Right ventricle myocardium superior (tissue), 1 donor: Measurements from ENCODE around the gene SKI. TPM values are rescaled to one million over a fixed set of nuclear protein-coding genes. Genes with fewer than 3 reads are reported as not detected.
"Not testable (repeated sequence)": the region's sequence is repeated elsewhere in the genome, so short reads cannot be mapped to it uniquely, and the experiment has no call there.

Experiments used
- ATAC-seq: fragments of 200-7000 bp; cut with Tn5 transposase; one replicate; pipeline ENCODE4 v1.9.1; 2020; ENCODE audit warnings: mild to moderate bottlenecking; ENCODE audit not compliant: poor library complexity
- DNase-seq: peaks from one replicate; pipeline ENCODE4 v3.0.0-alpha.2; 2020
- intact Hi-C: fragments of 100-400 bp; cut with DNase I; formaldehyde crosslinking; loops from one replicate; pipeline ENCODE4 v1.11.2; 2022
- total RNA-seq: library from RNA; stranded (reverse); fragmentation: NEBNext Ultra II Directional; extraction: Animal tissue kit (Norgen Biotek cat#: 25700); gene quantifications from one replicate; pipeline ENCODE4 v1.2.1, GENCODE V29; 2021
- donor health status: DM: no; HTN: yes; CAD: no; lungs with severe emphysema.

SKI gene
- total RNA-seq, 1 donor from 2014 or later, result 35.1 TPM

- intact Hi-C loops, result loop anchor here (5.0 kb wide), 1 partner anchor 85 kb away; no protein-coding TSS in a partner anchor
- DNase-seq (no peak), ATAC-seq (no peak)
Measured at GRCh38 chr1:2317230-2318065, 89.3 kb downstream of the SKI start.

DNA sequence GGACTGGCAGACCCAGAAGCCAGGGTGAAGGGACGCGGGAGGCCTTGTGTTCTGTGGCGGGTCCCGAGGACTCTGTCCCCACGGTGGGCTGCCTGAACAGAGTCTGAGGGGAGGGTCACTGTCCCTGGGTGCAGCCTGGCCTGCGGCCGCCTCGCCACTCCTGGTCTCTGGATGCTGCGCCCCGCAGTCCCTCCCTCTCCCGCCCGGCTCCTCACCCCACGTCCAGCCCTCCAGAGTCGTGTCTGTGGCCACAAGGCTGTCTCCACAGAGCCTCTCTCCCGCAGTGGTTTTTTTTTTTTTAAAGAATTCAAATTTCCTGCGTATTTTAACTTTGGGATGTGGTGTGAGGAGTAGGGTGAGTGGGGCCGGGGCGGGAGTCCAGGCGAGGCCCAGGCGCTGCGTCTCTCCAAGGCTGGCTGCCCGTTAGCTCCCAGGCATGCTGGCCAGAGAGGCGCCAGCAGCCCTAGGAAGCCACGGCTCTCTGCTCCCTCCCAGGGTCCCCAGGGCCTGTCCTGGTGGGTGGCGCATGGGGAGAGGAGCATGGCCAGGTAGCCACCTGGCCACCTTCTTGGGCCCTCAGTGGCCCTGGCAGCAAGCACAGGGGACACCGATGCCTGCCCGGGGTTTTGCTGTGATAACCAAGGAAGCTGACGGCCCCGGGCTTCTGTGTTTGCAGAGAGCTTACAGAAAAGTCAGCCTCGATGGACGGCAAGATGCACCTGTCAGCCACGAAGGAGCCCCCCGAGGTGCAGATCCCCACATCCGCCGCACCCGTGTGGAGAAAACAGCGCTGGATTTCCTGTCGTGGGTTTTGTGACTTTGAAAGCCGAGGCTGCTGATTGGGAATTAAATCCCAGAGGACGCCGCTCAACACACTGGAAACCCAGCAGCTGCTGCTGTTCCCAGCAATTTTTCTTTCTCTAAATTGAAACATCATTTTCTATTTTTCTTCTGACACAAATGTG lies 90.5 kb downstream of the SKI start:
- intact Hi-C loops, result loop anchor here (5.0 kb wide), 1 partner anchor 86 kb away; no protein-coding TSS in a partner anchor
- DNase-seq (no peak), ATAC-seq (no peak)

GRCh38 chr1:2319291-2319690 lies 91.2 kb downstream of the SKI start:
- DNase-seq (no peak), ATAC-seq (no peak)
- intact Hi-C loops, result loop anchor here (5.0 kb wide), 1 partner anchor 87 kb away; no protein-coding TSS in a partner anchor

- intact Hi-C loops, result no loop called here
- DNase-seq (peak; percentile 68), ATAC-seq (no peak)
Measured at GRCh38 chr1:2320006-2320405, 91.9 kb downstream of the SKI start.

- ATAC-seq (no peak), DNase-seq (no peak)
- intact Hi-C loops, result no loop called here
Measured at GRCh38 chr1:2320760-2321667, 92.9 kb downstream of the SKI start.

DNA sequence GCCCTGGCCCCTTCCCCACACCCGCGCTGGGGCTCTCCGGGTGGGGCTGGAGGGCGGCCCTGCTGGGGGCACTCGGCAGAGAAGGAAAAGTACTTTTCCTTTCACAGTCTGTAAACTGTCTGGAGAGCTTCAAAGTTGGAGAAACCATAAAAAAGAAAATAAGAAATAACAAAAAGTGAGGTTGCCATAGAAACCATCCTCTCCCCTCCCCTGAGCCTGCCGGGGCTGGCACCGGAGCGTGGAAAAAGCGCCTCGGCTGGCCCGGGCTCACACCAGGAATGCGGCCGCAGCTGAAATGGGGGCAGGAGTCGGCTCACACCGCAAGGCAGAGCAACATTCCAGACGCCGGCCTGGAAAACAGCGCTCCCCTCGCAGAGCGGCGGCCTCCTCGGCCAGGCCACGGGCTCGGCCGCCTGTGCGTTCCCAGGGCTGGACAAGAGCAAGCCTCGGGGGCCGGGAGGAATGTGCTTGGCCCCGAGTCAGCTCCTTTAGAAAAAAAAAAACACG lies 94.0 kb downstream of the SKI start:
- intact Hi-C loops, result no loop called here
- peak; percentile 84 for DNase-seq
- ATAC-seq, result peak; percentile 76

- ATAC-seq, result peak; percentile 21
- intact Hi-C loops, result no loop called here
Measured at GRCh38 chr1:2322581-2323211, 94.6 kb downstream of the SKI start.

DNA sequence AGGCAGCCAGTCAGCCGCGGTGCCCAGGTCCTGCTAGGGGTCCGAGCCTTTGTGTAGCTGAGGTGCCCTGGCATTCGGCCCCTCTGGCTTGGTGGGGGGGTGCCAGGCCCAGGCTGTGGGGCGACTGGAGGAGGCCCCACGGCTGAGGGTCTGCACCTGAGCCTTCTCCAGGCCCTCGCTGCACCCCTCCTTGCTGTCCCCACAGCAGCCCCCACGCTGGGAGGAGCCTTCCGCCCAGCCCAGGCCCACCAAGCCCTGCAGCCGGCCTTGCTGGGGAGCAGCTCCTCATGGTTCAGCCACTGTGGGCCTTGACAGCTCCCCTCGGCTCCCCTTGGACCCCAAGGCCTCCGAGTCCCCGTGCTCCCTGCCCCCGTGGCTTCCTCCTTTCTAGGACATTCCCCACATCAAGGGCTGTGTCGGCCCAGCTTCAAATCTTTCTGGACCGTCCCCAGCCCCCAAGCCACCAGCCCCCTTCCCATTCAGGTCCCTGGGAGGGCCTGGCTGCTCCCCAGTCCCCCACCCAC lies 95.4 kb downstream of the SKI start:
- intact Hi-C loops, result no loop called here
- no peak for ATAC-seq
- DNase-seq, result no peak

More at GRCh38 chr1:2322581-2323211, 94.6 kb downstream of the SKI start:
- no peak for DNase-seq

DNA sequence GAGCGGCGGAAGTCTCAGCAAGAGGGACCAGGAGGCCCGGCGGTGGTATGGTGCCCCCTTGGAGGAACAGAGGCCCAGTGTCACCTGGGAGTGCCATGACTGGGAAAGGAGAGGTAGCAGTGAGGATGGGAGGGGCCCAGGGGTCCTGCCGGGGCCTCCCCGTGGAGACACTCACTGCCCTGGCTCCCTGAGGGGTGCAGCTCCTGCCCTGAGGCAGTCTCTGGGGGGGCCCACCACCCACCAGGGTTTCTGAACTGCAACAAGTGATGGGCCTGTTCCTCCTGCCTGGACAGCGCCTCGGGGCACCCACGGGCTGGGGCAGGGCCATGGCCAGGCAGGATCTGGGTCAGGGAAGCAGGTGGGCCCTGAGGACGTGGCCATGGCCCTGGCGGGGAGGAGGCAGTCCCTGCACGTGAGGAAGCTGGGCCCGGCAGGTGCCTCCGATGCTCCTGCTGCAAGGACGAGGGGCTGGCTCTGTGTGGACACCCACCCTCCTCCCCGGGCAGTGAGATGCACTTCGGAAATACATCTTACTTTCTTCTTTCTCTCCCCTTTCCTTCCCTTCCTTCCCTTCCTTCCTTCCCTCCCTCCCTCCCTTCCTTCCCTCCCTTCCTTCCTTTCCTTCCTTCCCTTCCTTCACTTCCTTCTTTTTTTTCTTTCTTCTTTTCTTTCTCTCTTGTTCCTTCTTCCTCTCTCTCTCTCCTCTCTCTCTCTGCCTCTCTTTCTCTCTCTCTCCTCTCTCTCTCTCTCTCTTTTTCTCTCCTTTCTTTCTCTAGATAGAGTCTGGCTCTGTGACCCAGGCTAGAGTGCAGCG lies 96.6 kb downstream of the SKI start:
- ATAC-seq (no peak), DNase-seq (no peak)
- intact Hi-C loops, result no loop called here

DNA sequence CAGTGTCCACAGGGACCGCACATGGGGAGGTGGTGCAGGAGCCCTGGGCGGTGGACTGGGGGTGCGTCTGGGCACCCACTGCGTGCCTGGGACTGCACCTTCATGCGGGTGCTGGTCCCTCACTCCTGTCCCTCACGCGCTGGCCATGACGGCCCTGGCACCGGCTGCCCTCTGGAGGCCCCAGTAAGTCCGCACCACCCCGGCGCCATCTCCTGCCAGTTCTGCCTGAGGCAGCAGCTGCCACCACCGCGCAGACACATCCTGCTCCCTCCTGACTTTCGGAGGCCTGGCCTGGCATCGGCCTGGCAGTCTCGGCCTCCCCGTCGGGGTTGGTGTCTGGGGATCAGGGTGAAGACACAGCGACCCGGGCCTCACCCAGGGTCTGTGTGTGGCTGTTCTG lies 98.4 kb downstream of the SKI start:
- intact Hi-C loops, result no loop called here
- DNase-seq (no peak), ATAC-seq (no peak)

DNA sequence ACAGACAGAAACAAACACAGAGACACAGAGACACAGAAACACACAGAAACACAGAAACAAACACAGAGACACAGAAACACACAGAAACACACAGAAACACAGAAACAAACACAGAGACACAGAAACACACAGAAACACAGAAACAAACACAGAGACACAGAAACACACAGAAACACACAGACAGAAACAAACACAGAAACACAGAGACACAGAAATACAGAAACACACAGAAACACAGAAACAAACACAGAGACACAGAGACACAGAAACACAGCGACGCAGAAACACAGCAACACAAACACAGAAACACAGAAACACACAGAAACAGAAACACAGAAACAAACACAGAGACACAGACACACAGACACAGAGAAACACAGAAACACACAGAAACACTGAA lies 99.0 kb downstream of the SKI start:
- intact Hi-C loops, DNase-seq, ATAC-seq: not testable (repeated sequence)

GRCh38 chr1:2327841-2328240 lies 99.7 kb downstream of the SKI start:
- DNase-seq (no peak), ATAC-seq (no peak)
- intact Hi-C loops, result no loop called here

- intact Hi-C loops, result no loop called here
- ATAC-seq (no peak), DNase-seq (no peak)
Measured at GRCh38 chr1:2328676-2329455, 100.7 kb downstream of the SKI start.

DNA sequence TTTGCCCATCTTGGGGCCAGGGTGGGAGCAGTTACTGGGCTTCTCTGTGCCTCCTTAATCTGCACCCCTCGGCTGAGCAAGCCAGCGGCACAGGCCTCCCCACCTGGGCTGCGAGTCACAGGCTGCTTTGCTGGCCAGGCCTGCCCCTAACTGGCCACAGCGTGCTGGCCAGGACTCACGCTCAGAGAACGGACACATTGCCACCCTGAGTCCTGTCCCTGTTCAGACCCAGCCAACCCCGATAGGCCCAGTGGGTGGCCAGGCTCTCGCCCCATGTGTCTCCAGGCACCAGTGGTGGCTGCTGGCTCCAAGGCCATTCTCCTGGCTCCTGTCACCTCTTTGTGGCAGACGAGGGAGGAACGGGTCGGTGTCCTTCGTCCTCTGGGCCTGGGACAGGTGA lies 101.9 kb downstream of the SKI start:
- ATAC-seq (peak; percentile 17), DNase-seq (no peak)
- intact Hi-C loops, result no loop called here

DNA sequence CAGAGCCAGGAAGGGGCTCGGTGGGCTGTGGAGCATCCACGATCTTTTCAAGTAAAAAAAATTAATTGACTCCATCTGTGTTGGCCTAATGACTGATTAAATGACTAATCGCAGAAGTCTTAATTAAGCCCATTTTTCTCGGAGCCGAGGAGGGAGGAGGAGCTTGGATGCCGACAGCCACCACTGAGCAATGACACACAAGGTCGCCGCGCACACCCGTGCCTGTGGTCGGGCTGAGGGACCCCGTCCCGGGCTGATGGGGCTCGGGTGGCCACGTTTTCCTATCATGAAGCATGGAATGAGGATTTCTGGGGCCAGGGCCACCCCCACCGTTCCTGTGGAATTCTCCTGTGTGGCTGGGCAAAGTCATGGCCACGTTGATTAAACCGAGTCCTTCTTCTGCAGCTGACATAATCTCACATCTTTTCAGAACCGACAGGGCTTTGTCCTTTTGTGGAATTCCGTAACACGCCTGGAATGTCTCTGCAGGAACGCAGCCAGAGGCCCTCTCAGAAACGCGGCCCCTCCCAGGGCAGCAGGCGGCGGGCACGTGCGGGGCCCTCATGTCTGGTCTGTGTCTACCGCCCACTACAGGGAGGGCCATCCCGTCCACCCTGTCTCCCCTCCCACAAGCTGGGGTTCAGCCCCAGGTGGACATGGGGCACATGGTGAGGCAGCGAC lies 102.5 kb downstream of the SKI start:
- intact Hi-C loops, result no loop called here
- peak; percentile 75 for ATAC-seq

DNA sequence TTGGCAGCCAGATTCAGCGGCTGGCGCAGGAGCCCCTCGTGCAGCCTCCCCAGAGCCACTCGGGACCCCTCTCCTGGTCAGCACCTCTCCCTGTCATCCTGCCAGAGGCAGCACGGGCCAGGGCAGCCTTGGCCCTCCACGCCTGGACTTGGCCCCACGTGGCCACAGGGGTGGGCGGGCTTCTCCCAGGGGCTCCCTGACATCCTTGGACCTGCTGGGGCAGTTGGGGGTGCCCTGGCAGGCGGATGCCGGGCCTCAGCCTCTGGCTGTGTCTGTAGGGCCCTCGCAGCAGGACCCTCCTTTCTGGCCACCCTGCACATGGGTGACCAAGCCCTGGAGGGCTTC lies 103.1 kb downstream of the SKI start:
- ATAC-seq (peak; percentile 16), DNase-seq (no peak)
- intact Hi-C loops, result no loop called here

More for the DNA sequence above, 102.5 kb downstream of the SKI start:
- DNase-seq, result peak; percentile 75
